ENCODE data around the gene CARM1. TPM values are rescaled to one million over a fixed set of nuclear protein-coding genes. Genes with fewer than 3 reads are reported as not detected.

The CARM1 gene
- total and polyA plus RNA-seq, 2 of the 13 experiments (the other 11 are each of a cell fraction or from before 2014, with no cell fraction given), result 27.6 to 55.8 TPM

DNA sequence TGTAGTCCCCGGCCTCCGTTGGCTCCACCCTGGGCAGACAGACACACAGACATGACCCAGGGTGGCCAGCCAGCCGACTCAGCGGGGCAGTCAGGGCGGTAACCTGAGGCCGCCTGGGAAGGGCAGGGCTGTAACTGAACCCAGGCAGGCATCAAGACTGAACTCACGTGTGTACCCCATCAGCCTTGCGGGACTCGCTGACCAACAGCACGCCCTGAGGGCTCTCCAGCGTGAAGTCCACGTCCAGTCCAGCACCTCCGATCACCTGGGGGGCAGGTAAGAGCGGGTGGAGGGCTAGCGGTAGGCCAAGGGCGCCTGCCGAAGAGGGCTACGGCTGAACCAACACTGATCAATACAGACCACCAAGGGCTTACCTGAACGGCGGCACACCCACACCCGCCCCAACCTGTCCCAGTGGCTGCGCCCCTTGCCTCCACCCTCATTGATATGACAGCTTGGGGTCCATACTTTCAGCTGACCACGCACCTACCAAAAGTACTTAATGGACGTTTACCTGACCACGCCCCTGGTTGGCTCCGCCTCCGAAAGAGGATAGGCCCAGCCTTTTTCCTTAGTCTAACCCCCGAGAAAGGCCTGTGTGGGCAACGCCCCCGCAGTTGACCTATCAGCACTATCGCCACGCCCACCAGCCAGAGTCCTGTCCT lies 36.1 kb upstream of the CARM1 start (continued):
- TF ChIP-seq, protein P1, sequence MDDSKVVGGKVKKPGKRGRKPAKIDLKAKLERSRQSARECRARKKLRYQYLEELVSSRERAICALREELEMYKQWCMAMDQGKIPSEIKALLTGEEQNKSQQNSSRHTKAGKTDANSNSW (CRISPR knock-in tag; IDR thresholded peaks at IDR 0.05; ENCODE audit: borderline replicate concordance), result no peak
- TF ChIP-seq MEF2D (CRISPR knock-in tag; IDR thresholded peaks at IDR 0.05) (no peak), REPIN1 (CRISPR knock-in tag; IDR thresholded peaks at IDR 0.05; ENCODE audit: borderline replicate concordance, low read depth) (no peak), GATAD1 (CRISPR knock-in tag; IDR thresholded peaks at IDR 0.05) (no peak), TBX3 (IDR thresholded peaks at IDR 0.05; ENCODE audit: borderline replicate concordance) (no peak), KMT2A (CRISPR knock-in tag; IDR thresholded peaks at IDR 0.05) (no peak; the same call in 1 of the 2 replicates), HDAC1 (CRISPR knock-in tag; IDR thresholded peaks at IDR 0.05) (no peak), MYC (CRISPR knock-in tag; IDR thresholded peaks at IDR 0.05; ENCODE audit: borderline replicate concordance) (no peak), ZNF136 (CRISPR knock-in tag; IDR thresholded peaks at IDR 0.05; ENCODE audit: low read depth) (no peak), ZBTB43 (CRISPR knock-in tag; conservative IDR thresholded peaks at IDR 0.05) (no peak), HNF1A (IDR thresholded peaks at IDR 0.05; ENCODE audit: low read depth) (no peak), HNF1A (CRISPR knock-in tag; IDR thresholded peaks at IDR 0.05; ENCODE audit: borderline replicate concordance) (no peak), ZFY (CRISPR knock-in tag; IDR thresholded peaks at IDR 0.05) (no peak), AGO1 (IDR thresholded peaks at IDR 0.05; ENCODE audit: low read depth, low read length, poor library complexity, severe bottlenecking) (no peak), YEATS2 (CRISPR knock-in tag; IDR thresholded peaks at IDR 0.05; ENCODE audit: borderline replicate concordance) (no peak), HIVEP1 (CRISPR knock-in tag; IDR thresholded peaks at IDR 0.05) (peak; percentile 46; the same call in 1 of the 2 replicates)
- TF ChIP-seq, protein P2, sequence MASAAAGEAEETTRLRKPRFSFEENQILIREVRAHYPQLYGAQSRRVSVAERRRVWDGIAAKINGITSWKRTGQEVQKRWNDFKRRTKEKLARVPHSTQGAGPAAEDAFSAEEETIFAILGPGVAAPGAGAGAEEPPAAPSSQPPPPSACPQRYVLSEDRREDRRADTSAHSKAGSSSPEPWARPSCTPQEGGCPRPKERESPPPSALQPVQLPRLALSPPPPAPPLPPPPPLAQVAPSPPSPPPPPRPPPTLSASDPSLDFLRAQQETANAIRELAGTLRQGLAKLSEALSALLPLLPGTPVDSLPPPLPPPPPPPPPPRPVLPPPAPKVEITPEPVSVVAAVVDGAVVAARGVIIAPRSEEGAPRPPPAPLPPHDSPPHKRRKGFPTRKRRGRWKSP (CRISPR knock-in tag; IDR thresholded peaks at IDR 0.05), result no peak
- TF ChIP-seq, protein P3, sequence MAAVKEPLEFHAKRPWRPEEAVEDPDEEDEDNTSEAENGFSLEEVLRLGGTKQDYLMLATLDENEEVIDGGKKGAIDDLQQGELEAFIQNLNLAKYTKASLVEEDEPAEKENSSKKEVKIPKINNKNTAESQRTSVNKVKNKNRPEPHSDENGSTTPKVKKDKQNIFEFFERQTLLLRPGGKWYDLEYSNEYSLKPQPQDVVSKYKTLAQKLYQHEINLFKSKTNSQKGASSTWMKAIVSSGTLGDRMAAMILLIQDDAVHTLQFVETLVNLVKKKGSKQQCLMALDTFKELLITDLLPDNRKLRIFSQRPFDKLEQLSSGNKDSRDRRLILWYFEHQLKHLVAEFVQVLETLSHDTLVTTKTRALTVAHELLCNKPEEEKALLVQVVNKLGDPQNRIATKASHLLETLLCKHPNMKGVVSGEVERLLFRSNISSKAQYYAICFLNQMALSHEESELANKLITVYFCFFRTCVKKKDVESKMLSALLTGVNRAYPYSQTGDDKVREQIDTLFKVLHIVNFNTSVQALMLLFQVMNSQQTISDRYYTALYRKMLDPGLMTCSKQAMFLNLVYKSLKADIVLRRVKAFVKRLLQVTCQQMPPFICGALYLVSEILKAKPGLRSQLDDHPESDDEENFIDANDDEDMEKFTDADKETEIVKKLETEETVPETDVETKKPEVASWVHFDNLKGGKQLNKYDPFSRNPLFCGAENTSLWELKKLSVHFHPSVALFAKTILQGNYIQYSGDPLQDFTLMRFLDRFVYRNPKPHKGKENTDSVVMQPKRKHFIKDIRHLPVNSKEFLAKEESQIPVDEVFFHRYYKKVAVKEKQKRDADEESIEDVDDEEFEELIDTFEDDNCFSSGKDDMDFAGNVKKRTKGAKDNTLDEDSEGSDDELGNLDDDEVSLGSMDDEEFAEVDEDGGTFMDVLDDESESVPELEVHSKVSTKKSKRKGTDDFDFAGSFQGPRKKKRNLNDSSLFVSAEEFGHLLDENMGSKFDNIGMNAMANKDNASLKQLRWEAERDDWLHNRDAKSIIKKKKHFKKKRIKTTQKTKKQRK (IDR thresholded peaks at IDR 0.05; ENCODE audit: low read length), result no peak
- TF ChIP-seq, protein P4, sequence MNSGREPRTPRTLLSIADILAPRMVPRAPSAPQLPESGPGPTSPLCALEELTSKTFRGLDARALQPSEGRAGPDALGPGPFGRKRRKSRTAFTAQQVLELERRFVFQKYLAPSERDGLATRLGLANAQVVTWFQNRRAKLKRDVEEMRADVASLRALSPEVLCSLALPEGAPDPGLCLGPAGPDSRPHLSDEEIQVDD (CRISPR knock-in tag; IDR thresholded peaks at IDR 0.05; ENCODE audit: borderline replicate concordance), result no peak
